ENCODE results near the gene ALDH3B2.
"Not testable (repeated sequence)": the region's sequence is repeated elsewhere in the genome, so short reads cannot be mapped to it uniquely, and the experiment has no call there.

The ALDH3B2 gene

GRCh38 chr11:67674442-67674871, at the start of gene ALDH3B2:
ALDH3B2 (minus strand) TSS chr11:67674623; CDS start chr11:67666935, 7,688 bp downstream.
- no peak for DNase-seq

GRCh38 chr11:67723036-67723435, 48.6 kb upstream of the ALDH3B2 start:
- DNase-seq = not testable (repeated sequence)

GRCh38 chr11:67716226-67716625, 41.8 kb upstream of the ALDH3B2 start:
- not testable (repeated sequence) for DNase-seq

GRCh38 chr11:67715801-67716200, 41.4 kb upstream of the ALDH3B2 start:
- not testable (repeated sequence) for DNase-seq

GRCh38 chr11:67713892-67714509, 39.6 kb upstream of the ALDH3B2 start:
- not testable (repeated sequence) for DNase-seq

- DNase-seq = not testable (repeated sequence)
These were observed 37.3 kb upstream of the ALDH3B2 start for GRCh38 chr11:67711676-67712075.

GRCh38 chr11:67711212-67711611, 36.8 kb upstream of the ALDH3B2 start:
- DNase-seq = not testable (repeated sequence)

- not testable (repeated sequence) for DNase-seq
These were observed 35.4 kb upstream of the ALDH3B2 start for GRCh38 chr11:67709806-67710205.

GRCh38 chr11:67705264-67705663, 30.8 kb upstream of the ALDH3B2 start:
- DNase-seq = peak; percentile 68

- no peak for DNase-seq
These were observed 30.1 kb upstream of the ALDH3B2 start for GRCh38 chr11:67704524-67704923.

- not testable (repeated sequence) for DNase-seq
These were observed 29.3 kb upstream of the ALDH3B2 start for GRCh38 chr11:67703709-67704108.

GRCh38 chr11:67700548-67701262, 26.3 kb upstream of the ALDH3B2 start:
- no peak for DNase-seq

GRCh38 chr11:67700141-67700540, 25.7 kb upstream of the ALDH3B2 start:
- no peak for DNase-seq

- no peak for DNase-seq
These were observed 25.1 kb upstream of the ALDH3B2 start for GRCh38 chr11:67699521-67699920.

- DNase-seq = no peak
These were observed 23.8 kb upstream of the ALDH3B2 start for GRCh38 chr11:67698247-67698646.

GRCh38 chr11:67697846-67698245, 23.4 kb upstream of the ALDH3B2 start:
- DNase-seq = no peak

GRCh38 chr11:67696998-67697397, 22.6 kb upstream of the ALDH3B2 start:
- DNase-seq = no peak

GRCh38 chr11:67695606-67696005, 21.2 kb upstream of the ALDH3B2 start:
- DNase-seq = no peak

- no peak for DNase-seq
These were observed 20.6 kb upstream of the ALDH3B2 start for GRCh38 chr11:67694875-67695555.

- no peak for DNase-seq
These were observed 16.7 kb upstream of the ALDH3B2 start for GRCh38 chr11:67691149-67691548.

- DNase-seq = no peak
These were observed 14.8 kb upstream of the ALDH3B2 start for GRCh38 chr11:67689178-67689577.

GRCh38 chr11:67687986-67688385, 13.6 kb upstream of the ALDH3B2 start:
- no peak for DNase-seq

- DNase-seq = peak; percentile 76
These were observed 11.4 kb upstream of the ALDH3B2 start for GRCh38 chr11:67685641-67686332.
